ENCODE measurements around the gene MTOR.
"Not testable (repeated sequence)": the region's sequence is repeated elsewhere in the genome, so short reads cannot be mapped to it uniquely, and the experiment has no call there.

MTOR gene

DNA sequence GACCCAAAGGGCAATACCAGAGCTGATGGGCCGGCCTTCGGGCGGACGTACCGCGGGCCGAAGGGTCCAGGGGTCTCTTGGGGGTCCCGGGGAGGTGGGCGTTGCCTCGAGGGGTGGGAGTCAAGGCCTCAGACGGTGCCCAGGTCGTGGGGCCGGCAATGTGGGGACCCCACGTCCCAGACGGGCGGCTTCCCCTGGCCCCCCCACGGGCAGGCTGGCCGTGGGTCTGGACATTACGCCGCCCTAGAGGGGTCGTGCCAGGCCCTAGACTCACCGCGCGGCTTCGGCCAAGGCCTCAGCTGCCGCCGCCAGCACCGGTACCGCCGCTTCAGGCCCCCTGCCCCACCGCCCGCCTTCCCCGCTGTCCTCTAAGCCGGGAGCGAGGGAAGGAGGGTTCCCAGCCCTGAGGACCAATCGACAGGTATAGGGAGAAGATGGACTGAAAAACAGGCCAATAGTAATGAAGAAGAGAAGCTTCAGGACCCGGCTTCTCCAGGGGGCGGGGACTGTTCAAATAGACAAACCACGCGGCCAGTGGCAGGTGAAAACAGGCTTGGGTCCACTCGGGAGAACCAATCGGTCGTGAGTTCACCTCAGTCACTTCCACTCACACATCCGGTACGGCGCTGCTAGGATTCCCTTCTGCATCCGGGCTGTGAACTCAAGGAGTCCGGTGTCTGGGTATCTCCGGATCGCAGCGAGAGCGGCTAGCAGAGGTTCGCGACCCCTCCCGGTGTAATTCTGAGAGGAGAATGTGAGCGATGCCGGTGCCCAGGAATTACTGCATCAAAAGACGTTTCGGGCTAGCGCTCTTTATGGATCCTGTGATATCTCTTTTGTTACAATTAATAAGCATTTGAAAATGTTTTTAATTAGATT is at the start of gene MTOR:
Gene MTOR (minus strand): TSS at position 381 of the 879 bp plus-strand sequence. CDS start 3,142 bp downstream, outside the sequence.
- TF ChIP-seq, protein P1, sequence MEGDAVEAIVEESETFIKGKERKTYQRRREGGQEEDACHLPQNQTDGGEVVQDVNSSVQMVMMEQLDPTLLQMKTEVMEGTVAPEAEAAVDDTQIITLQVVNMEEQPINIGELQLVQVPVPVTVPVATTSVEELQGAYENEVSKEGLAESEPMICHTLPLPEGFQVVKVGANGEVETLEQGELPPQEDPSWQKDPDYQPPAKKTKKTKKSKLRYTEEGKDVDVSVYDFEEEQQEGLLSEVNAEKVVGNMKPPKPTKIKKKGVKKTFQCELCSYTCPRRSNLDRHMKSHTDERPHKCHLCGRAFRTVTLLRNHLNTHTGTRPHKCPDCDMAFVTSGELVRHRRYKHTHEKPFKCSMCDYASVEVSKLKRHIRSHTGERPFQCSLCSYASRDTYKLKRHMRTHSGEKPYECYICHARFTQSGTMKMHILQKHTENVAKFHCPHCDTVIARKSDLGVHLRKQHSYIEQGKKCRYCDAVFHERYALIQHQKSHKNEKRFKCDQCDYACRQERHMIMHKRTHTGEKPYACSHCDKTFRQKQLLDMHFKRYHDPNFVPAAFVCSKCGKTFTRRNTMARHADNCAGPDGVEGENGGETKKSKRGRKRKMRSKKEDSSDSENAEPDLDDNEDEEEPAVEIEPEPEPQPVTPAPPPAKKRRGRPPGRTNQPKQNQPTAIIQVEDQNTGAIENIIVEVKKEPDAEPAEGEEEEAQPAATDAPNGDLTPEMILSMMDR (IDR thresholded peaks at IDR 0.05; ENCODE audit: control insufficient read depth, extremely low read depth, insufficient read depth) = no peak; the same call in 1 of the 2 replicates
- peak; percentile 100 for DNase-seq (ENCODE audit: low read depth)
- peak within 1 kb of the TSS; percentile 99 for H3K4me3 ChIP-seq (ENCODE audit: low read depth, low read length)

DNA sequence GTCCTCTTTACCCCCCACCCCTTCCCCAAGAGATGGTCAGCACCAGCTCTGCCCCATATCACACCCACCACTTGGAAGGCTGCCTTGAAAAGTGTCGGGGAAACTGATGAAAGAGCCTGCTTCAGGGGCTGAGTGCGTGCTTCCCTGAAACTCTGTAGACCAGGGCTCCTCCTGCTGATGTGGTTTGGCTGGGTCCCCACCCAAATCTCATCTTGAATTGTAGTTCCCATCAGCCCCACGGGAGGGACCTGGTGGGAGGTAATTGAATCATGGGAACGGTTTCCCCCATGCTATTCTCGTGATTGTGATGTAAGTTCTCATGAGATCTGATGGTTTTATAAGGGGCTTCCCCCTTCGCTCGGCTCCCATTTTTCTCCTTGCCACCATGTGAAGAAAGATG is 47.0 kb upstream of the MTOR start:
- no peak for DNase-seq (ENCODE audit: low read depth)
- TF ChIP-seq, protein P1 (IDR thresholded peaks at IDR 0.05; ENCODE audit: control insufficient read depth, extremely low read depth, insufficient read depth) = no peak
- no peak overlapping the region for H3K4me3 ChIP-seq (ENCODE audit: low read depth, low read length)

DNA sequence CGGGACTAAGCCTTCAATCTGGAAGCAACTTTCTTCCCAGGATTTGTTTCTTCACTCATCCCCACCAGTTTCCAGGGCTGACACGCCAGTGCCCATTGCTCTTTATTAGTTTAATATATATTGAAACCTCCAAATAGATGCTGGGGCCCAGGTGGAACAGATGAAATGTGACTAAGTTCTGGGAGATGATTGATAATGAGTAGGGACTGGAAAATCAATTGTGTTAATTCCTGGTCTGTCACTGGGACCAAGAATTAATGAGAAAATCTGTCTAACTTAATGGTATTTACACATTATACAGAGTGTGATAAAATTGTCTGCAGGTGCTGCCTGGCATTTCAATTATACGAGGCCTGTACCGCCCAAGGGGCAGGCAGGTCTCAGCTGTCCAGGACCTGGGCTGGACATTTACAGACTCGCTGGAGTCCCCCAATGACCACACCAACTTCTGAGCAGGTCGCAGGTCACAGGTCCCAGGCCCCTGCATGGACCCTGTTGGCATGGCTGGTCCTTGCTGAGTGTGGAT is 46.4 kb upstream of the MTOR start:
- TF ChIP-seq, protein P1 (IDR thresholded peaks at IDR 0.05; ENCODE audit: control insufficient read depth, extremely low read depth, insufficient read depth) = no peak
- no peak overlapping the region for H3K4me3 ChIP-seq (ENCODE audit: low read depth, low read length)
- DNase-seq (ENCODE audit: low read depth) = no peak

DNA sequence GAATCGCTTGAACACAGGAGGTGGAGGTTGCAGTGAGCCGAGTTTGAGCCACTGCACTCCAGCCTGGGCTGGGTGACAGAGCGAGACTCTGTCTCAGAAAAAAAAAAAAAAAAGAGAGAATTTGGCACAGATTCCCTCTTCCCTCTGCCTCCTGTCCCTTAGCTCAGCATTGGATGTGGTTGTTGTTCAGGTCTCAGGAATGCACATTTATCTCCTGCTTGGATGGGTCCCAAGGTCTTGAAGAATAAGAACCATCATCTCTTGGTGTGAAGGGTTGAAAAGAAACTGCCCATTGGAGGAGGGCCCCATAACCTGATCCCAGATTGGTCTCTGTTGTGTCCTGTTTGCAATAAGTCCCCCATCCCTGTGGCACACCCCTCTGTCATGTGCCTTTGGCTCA is 45.5 kb upstream of the MTOR start:
- no peak overlapping the region for H3K4me3 ChIP-seq (ENCODE audit: low read depth, low read length)
- DNase-seq (ENCODE audit: low read depth) = no peak
- TF ChIP-seq, protein P1 (IDR thresholded peaks at IDR 0.05; ENCODE audit: control insufficient read depth, extremely low read depth, insufficient read depth) = no peak

DNA sequence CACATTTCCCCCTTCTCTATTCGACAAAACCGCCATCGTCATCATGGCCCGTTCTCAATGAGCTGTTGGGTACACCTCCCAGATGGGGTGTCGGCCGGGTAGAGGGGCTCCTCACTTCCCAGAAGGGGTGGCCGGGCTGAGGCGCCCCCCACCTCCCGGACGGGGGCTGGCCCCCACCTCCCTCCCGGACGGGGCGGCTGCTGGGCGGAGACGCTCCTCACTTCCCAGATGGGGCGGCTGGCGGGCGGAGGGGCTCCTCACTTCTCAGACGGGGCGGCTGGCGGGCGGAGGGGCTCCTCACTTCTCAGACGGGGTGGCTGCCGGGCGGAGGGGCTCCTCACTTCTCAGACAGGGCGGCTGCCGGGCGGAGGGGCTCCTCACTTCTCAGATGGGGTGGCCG is 43.2 kb upstream of the MTOR start:
- H3K4me3 ChIP-seq (ENCODE audit: low read depth, low read length); DNase-seq (ENCODE audit: low read depth): not testable (repeated sequence)

DNA sequence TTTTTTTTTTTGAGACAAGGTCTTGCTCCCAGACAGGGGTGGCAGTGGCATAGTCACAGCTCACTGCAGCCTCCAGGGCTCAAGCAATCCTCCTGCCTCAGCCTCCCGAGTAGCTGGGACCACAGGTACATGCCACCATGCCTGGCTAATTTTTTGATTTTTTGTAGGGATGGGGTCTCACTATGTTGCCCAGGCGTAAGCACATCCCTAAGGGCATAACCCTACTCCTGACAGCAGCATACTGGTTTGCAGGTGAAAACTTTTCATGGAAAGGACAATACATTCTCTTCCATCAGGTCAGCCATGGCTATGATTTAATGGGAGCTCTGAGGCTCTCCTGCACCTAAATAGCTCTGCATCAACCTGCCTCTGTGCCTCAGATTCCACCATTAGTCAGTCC is 40.0 kb upstream of the MTOR start:
- DNase-seq (ENCODE audit: low read depth) = no peak
- TF ChIP-seq, protein P1 (IDR thresholded peaks at IDR 0.05; ENCODE audit: control insufficient read depth, extremely low read depth, insufficient read depth) = no peak
- no peak overlapping the region for H3K4me3 ChIP-seq (ENCODE audit: low read depth, low read length)

DNA sequence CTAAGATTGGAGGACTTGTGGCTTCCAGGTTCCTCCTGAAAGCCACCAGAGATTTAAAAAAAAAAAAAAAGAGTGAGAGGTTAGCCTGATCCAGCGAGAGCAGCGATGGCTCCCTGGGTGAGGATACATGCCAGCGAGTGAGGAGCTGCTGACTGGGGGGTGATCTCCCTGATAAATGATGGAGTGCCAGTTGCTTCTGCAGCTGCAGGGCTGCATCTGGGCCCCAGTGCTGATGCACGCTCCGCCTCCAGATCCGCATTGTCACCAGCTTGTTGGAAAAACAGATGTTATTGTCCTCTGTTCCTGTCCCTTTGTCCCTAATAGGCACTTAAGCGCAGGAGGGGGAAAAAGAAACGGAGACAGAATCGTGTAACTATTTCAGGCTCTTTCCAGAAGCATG is 39.2 kb upstream of the MTOR start:
- no peak overlapping the region for H3K4me3 ChIP-seq (ENCODE audit: low read depth, low read length)
- TF ChIP-seq, protein P1 (IDR thresholded peaks at IDR 0.05; ENCODE audit: control insufficient read depth, extremely low read depth, insufficient read depth) = no peak
- no peak for DNase-seq (ENCODE audit: low read depth)

All from LNCaP clone FGC (cell line).